ENCODE data around the gene KCNJ9.

KCNJ9 gene

GRCh38 chr1:160136121-160136925 is 55.0 kb downstream of the KCNJ9 start:
- Histone ChIP-seq H3K9ac (ENCODE audit: low read depth, low read length) (no peak overlapping the region), H3K4me3 (ENCODE audit: low read depth in 1 of 2, low read length in 2 of 2) (no peak overlapping the region), H3K27me3 (ENCODE audit: insufficient read depth, low read length, poor library complexity) (peaks cover 23% of the 10 kb centered on the region), H3K36me3 (ENCODE audit: insufficient read depth, low read length) (no peaks in the 10 kb centered on the region), H3K27ac (ENCODE audit: low read length) (no peak overlapping the region), H3K9me3 (ENCODE audit: insufficient read depth, low read length, severe bottlenecking) (no peaks in the 10 kb centered on the region), H3K4me1 (ENCODE audit: insufficient read depth, low read length) (no peaks in the 10 kb centered on the region), H3K79me2 (ENCODE audit: insufficient read depth, low read length) (no peaks in the 10 kb centered on the region), H2AFZ (ENCODE audit: low read depth, low read length) (no peak overlapping the region), H4K20me1 (ENCODE audit: insufficient read depth, low read length) (no peaks in the 10 kb centered on the region), H3K4me2 (ENCODE audit: insufficient read depth, low read length) (no peak overlapping the region)
- ATAC-seq (ENCODE audit: insufficient read depth, low read depth) (no peak), DNase-seq (no peak)
- TF ChIP-seq CTCF (IDR thresholded peaks at IDR 0.05; ENCODE audit: borderline replicate concordance, extremely low read depth, low read length, poor library complexity, severe bottlenecking): no peak
- no peak for TF ChIP-seq EZH2 (IDR thresholded peaks at IDR 0.05; ENCODE audit: borderline replicate concordance, low read depth, low read length, severe bottlenecking)

GRCh38 chr1:160136926-160137200 is 55.5 kb downstream of the KCNJ9 start:
- DNase-seq: no peak
- Histone ChIP-seq H3K4me3 (ENCODE audit: low read depth in 1 of 2, low read length in 2 of 2) (no peak overlapping the region), H4K20me1 (ENCODE audit: insufficient read depth, low read length) (no peaks in the 10 kb centered on the region), H2AFZ (ENCODE audit: low read depth, low read length) (no peak overlapping the region), H3K27me3 (ENCODE audit: insufficient read depth, low read length, poor library complexity) (peaks cover 24% of the 10 kb centered on the region), H3K4me1 (ENCODE audit: insufficient read depth, low read length) (no peaks in the 10 kb centered on the region), H3K27ac (ENCODE audit: low read length) (no peak overlapping the region), H3K4me2 (ENCODE audit: insufficient read depth, low read length) (no peak overlapping the region), H3K9me3 (ENCODE audit: insufficient read depth, low read length, severe bottlenecking) (no peaks in the 10 kb centered on the region), H3K79me2 (ENCODE audit: insufficient read depth, low read length) (no peaks in the 10 kb centered on the region), H3K9ac (ENCODE audit: low read depth, low read length) (no peak overlapping the region), H3K36me3 (ENCODE audit: insufficient read depth, low read length) (no peaks in the 10 kb centered on the region)
- TF ChIP-seq EZH2 (IDR thresholded peaks at IDR 0.05; ENCODE audit: borderline replicate concordance, low read depth, low read length, severe bottlenecking) (no peak), CTCF (IDR thresholded peaks at IDR 0.05; ENCODE audit: borderline replicate concordance, extremely low read depth, low read length, poor library complexity, severe bottlenecking) (no peak)
- no peak for ATAC-seq (ENCODE audit: insufficient read depth, low read depth)

GRCh38 chr1:160137216-160137862 is 56.0 kb downstream of the KCNJ9 start:
- Histone ChIP-seq H3K79me2 (ENCODE audit: insufficient read depth, low read length) (no peaks in the 10 kb centered on the region), H3K4me1 (ENCODE audit: insufficient read depth, low read length) (no peaks in the 10 kb centered on the region), H3K9me3 (ENCODE audit: insufficient read depth, low read length, severe bottlenecking) (no peaks in the 10 kb centered on the region), H3K4me3 (ENCODE audit: low read depth in 1 of 2, low read length in 2 of 2) (no peak overlapping the region), H3K27ac (ENCODE audit: low read length) (no peak overlapping the region), H4K20me1 (ENCODE audit: insufficient read depth, low read length) (no peaks in the 10 kb centered on the region), H3K36me3 (ENCODE audit: insufficient read depth, low read length) (no peaks in the 10 kb centered on the region), H2AFZ (ENCODE audit: low read depth, low read length) (no peak overlapping the region), H3K4me2 (ENCODE audit: insufficient read depth, low read length) (no peak overlapping the region), H3K27me3 (ENCODE audit: insufficient read depth, low read length, poor library complexity) (peaks cover 26% of the 10 kb centered on the region), H3K9ac (ENCODE audit: low read depth, low read length) (no peak overlapping the region)
- DNase-seq (no peak), ATAC-seq (ENCODE audit: insufficient read depth, low read depth) (no peak)
- no peak for TF ChIP-seq CTCF (IDR thresholded peaks at IDR 0.05; ENCODE audit: borderline replicate concordance, extremely low read depth, low read length, poor library complexity, severe bottlenecking)
- TF ChIP-seq EZH2 (IDR thresholded peaks at IDR 0.05; ENCODE audit: borderline replicate concordance, low read depth, low read length, severe bottlenecking): no peak

Measured in DND-41 (cell line).